ENCODE results near the gene TFIP11.

TFIP11 gene

GRCh38 chr22:26503758-26504157 lies 8.5 kb downstream of the TFIP11 start:
- DNase-seq (ENCODE audit: low read depth) = no peak

- no peak for DNase-seq (ENCODE audit: low read depth)
Measured at GRCh38 chr22:26502688-26503561, 9.3 kb downstream of the TFIP11 start.

GRCh38 chr22:26501996-26502395 lies 10.3 kb downstream of the TFIP11 start:
- no peak for DNase-seq (ENCODE audit: low read depth)

- DNase-seq (ENCODE audit: low read depth) = no peak
Measured at GRCh38 chr22:26499188-26499703, 13.0 kb downstream of the TFIP11 start.

GRCh38 chr22:26496456-26496855 lies 15.8 kb downstream of the TFIP11 start:
- no peak for DNase-seq (ENCODE audit: low read depth)

GRCh38 chr22:26494506-26494905 lies 17.8 kb downstream of the TFIP11 start:
- no peak for DNase-seq (ENCODE audit: low read depth)

GRCh38 chr22:26492220-26492619 lies 20.1 kb downstream of the TFIP11 start:
- DNase-seq (ENCODE audit: low read depth) = no peak

- DNase-seq (ENCODE audit: low read depth) = no peak
Measured at GRCh38 chr22:26489447-26490036, 22.7 kb downstream of the TFIP11 start.

- DNase-seq (ENCODE audit: low read depth) = no peak
Measured at GRCh38 chr22:26487996-26488395, 24.3 kb downstream of the TFIP11 start.

- DNase-seq (ENCODE audit: low read depth) = no peak
Measured at GRCh38 chr22:26486394-26486793, 25.9 kb downstream of the TFIP11 start.

- DNase-seq (ENCODE audit: low read depth) = no peak
Measured at GRCh38 chr22:26485806-26486390, 26.4 kb downstream of the TFIP11 start.

- no peak for DNase-seq (ENCODE audit: low read depth)
Measured at GRCh38 chr22:26485013-26485412, 27.3 kb downstream of the TFIP11 start.

- DNase-seq (ENCODE audit: low read depth) = no peak
Measured at GRCh38 chr22:26484360-26484706, 27.9 kb downstream of the TFIP11 start.

- peak; percentile 93 for DNase-seq (ENCODE audit: low read depth)
Measured at GRCh38 chr22:26483439-26484359, 28.6 kb downstream of the TFIP11 start, which contains the start of the genes HPS4 and SRRD. HPS4 (minus strand) TSS chr22:26483783; CDS start chr22:26481762, 2,021 bp downstream. SRRD (plus strand) TSS chr22:26483877; CDS start chr22:26483891, 14 bp downstream.

GRCh38 chr22:26483043-26483438 lies 29.2 kb downstream of the TFIP11 start:
- DNase-seq (ENCODE audit: low read depth) = no peak

GRCh38 chr22:26482161-26482560 lies 30.1 kb downstream of the TFIP11 start:
- no peak for DNase-seq (ENCODE audit: low read depth)

- no peak for DNase-seq (ENCODE audit: low read depth)
Measured at GRCh38 chr22:26481694-26482093, 30.6 kb downstream of the TFIP11 start.

GRCh38 chr22:26481112-26481693 lies 31.1 kb downstream of the TFIP11 start:
- no peak for DNase-seq (ENCODE audit: low read depth)

- no peak for DNase-seq (ENCODE audit: low read depth)
Measured at GRCh38 chr22:26480611-26480932, 31.7 kb downstream of the TFIP11 start.

GRCh38 chr22:26479792-26480610 lies 32.3 kb downstream of the TFIP11 start:
- no peak for DNase-seq (ENCODE audit: low read depth)

Data from stimulated activated CD8-positive, alpha-beta memory T cell treated with anti-CD3 and anti-CD28 coated beads, Interleukin-15, amount 100 ng/mL, for 24 hours (primary cell).